Upper lobe of left lung (tissue), 6 donors: ENCODE data around the gene TPGS2. TPM values are rescaled to one million over a fixed set of nuclear protein-coding genes. Genes with fewer than 3 reads are reported as not detected.

ENCODE experiments used
- ATAC-seq, 2 donors: fragments of 200-7000 bp; cut with Tn5 transposase; one replicate each; pipeline ENCODE4 v1.9.1; 2022; ENCODE audit warnings: mild to moderate bottlenecking in 2 of 2, moderate library complexity in 2 of 2; ENCODE audit not compliant: low FRiP score in 2 of 2
- DNase-seq, 2 donors: peaks; one replicate each; pipeline ENCODE4 v3.0.0-alpha.2; 2019 to 2020
- H3K27ac ChIP-seq, 4 donors: fragments of 200-600 bp; sonication (generic); one replicate each; pipeline ENCODE4 v1.5.1; 2016 to 2019
- H3K27me3 ChIP-seq, 4 donors: fragments of 200-600 bp; sonication (generic); one replicate each; pipeline ENCODE4 v1.5.1; 2017 to 2019
- H3K36me3 ChIP-seq, 4 donors: fragments of 200-600 bp; sonication (generic); one replicate each; pipeline ENCODE4 v1.5.1; 2016 to 2019
- H3K4me1 ChIP-seq, 4 donors: fragments of 200-600 bp; sonication (generic); one replicate each; pipeline ENCODE4 v1.5.1; 2018 to 2019
- H3K4me3 ChIP-seq, 4 donors: fragments of 200-600 bp; sonication (generic); one replicate each; pipeline ENCODE4 v1.5.1; 2017 to 2019; ENCODE audit warnings: mild to moderate bottlenecking in 2 of 4, moderate library complexity in 1 of 4
- H3K9me3 ChIP-seq, 4 donors: fragments of 200-600 bp; sonication (generic); one replicate each; pipeline ENCODE4 v1.5.1; 2018 to 2019
- CTCF ChIP-seq, 6 experiments: fragments of 450-650 bp in 4 of 6; fragments of 200-600 bp in 2 of 6; sonication (generic) in 2 of 6; IDR thresholded peaks; one replicate each; pipeline ENCODE4 v1.5.1; 2016 to 2019; ENCODE audit warnings: antibody characterized with exemption in 6 of 6
- EP300 ChIP-seq, 4 donors: sonication (generic); formaldehyde crosslinking; IDR thresholded peaks; one replicate each; pipeline ENCODE4 v1.5.1; 2017; ENCODE audit warnings: antibody characterized with exemption in 4 of 4, control low read depth in 2 of 4
- POLR2A ChIP-seq, 4 donors: fragments of 450-650 bp; IDR thresholded peaks; one replicate each; pipeline ENCODE4 v1.5.1; 2016 to 2017; ENCODE audit warnings: antibody characterized with exemption in 4 of 4, mild to moderate bottlenecking in 2 of 4
- POLR2AphosphoS5 ChIP-seq, 2 donors: sonication (generic); formaldehyde crosslinking; IDR thresholded peaks; one replicate each; pipeline ENCODE4 v1.5.1; 2017; ENCODE audit warnings: antibody characterized with exemption in 2 of 2
- WGBS, 2 donors: methylation state at CpG; one replicate each; pipeline ENCODE4 v1.1.5; 2017 to 2018; 5-methylcytosine and 5-hydroxymethylcytosine counted together
- total RNA-seq, 6 donors: library from RNA; depleted of rRNA in 4 of 6; stranded (reverse); fragments of >200 nt in 4 of 6; gene quantifications; one replicate each; pipeline versions ENCODE4 v1.1.0 to v1.2.1, GENCODE V29; 2016 to 2021
- donor health status: DM: no; HTN: no; CAD: no; lungs with moderate emphysema.
- donor health status: DM: no; HTN: yes; CAD: no; lungs with severe emphysema.

Gene TPGS2
- total RNA-seq, 6 donors from 2014 or later, result 63.6 to 133 (median 94.9) TPM

- no peak for TF ChIP-seq CTCF (IDR thresholded peaks at IDR 0.05)
- no peak for TF ChIP-seq EP300 (IDR thresholded peaks at IDR 0.05)
- no peak for TF ChIP-seq POLR2A (IDR thresholded peaks at IDR 0.05)
- TF ChIP-seq POLR2AphosphoS5 (IDR thresholded peaks at IDR 0.05), result no peak
- Histone ChIP-seq H3K27ac (no peak overlapping the region), H3K4me1 (peaks cover 0 to 5% (median 2%) of the 10 kb centered on the region in 4 donors), H3K36me3 (peaks cover 0 to 5% (median 0%) of the 10 kb centered on the region in 4 donors), H3K27me3 (no peaks in the 10 kb centered on the region), H3K9me3 (peaks cover 0 to 9% (median 0%) of the 10 kb centered on the region in 4 donors), H3K4me3 (no peak overlapping the region)
- ATAC-seq, result no peak
- WGBS, 2 donors, result 96 to 100% methylated on average over 2 of the region's 2 CpGs
- no peak for DNase-seq
These were observed 19.8 kb upstream of the TPGS2 start for GRCh38 chr18:36848609-36849008.

GRCh38 chr18:36843784-36844183, 15.0 kb upstream of the TPGS2 start:
- Histone ChIP-seq H3K27me3 (no peaks in the 10 kb centered on the region), H3K4me1 (peaks cover 0 to 11% (median 2%) of the 10 kb centered on the region in 4 donors), H3K9me3 (no peaks in the 10 kb centered on the region), H3K27ac (peak overlapping the region in 1 of 4 donors; percentile 28), H3K36me3 (peaks cover 0 to 4% (median 0%) of the 10 kb centered on the region in 4 donors), H3K4me3 (peak overlapping the region in 2 of 4 donors; percentile 21 to 39)
- DNase-seq, result no peak
- ATAC-seq, result peak in 1 of 2 donors; percentile 29
- WGBS, 2 donors, result 40 to 43% methylated on average over 2 of the region's 2 CpGs
- TF ChIP-seq EP300 (IDR thresholded peaks at IDR 0.05) (no peak), CTCF (IDR thresholded peaks at IDR 0.05) (peak in 3 of 6 experiments; percentile 6 to 23 (median 13))

GRCh38 chr18:36843199-36843598, 14.4 kb upstream of the TPGS2 start:
- no peak for ATAC-seq
- Histone ChIP-seq H3K4me3 (peak overlapping the region in 2 of 4 donors; percentile 21 to 39), H3K4me1 (peaks cover 0 to 11% (median 2%) of the 10 kb centered on the region in 4 donors), H3K27me3 (no peaks in the 10 kb centered on the region), H3K36me3 (peaks cover 0 to 4% (median 0%) of the 10 kb centered on the region in 4 donors), H3K9me3 (no peaks in the 10 kb centered on the region), H3K27ac (peak overlapping the region in 1 of 4 donors; percentile 28)
- DNase-seq, result no peak
- no peak for TF ChIP-seq POLR2A (IDR thresholded peaks at IDR 0.05)
- TF ChIP-seq EP300 (IDR thresholded peaks at IDR 0.05), result no peak
- no peak for TF ChIP-seq CTCF (IDR thresholded peaks at IDR 0.05)
- TF ChIP-seq POLR2AphosphoS5 (IDR thresholded peaks at IDR 0.05), result no peak
- WGBS, 2 donors, result 68 to 85% methylated on average over 5 of the region's 5 CpGs

GRCh38 chr18:36839835-36840234, 11.0 kb upstream of the TPGS2 start:
- no peaks in the 10 kb centered on the region for H3K9me3 ChIP-seq
- ATAC-seq (no peak), DNase-seq (peak in 1 of 2 donors; percentile 23)
- no peak overlapping the region for H3K4me3 ChIP-seq
- 78 to 81% methylated on average over 4 of the region's 4 CpGs for WGBS, 2 donors
- H3K27me3 ChIP-seq, result no peaks in the 10 kb centered on the region
- TF ChIP-seq POLR2AphosphoS5 (IDR thresholded peaks at IDR 0.05), result no peak
- no peak overlapping the region for H3K27ac ChIP-seq
- H3K4me1 ChIP-seq, result peaks cover 0 to 11% (median 2%) of the 10 kb centered on the region in 4 donors
- peaks cover 0 to 4% (median 0%) of the 10 kb centered on the region in 4 donors for H3K36me3 ChIP-seq

GRCh38 chr18:36835927-36836326, 7.1 kb upstream of the TPGS2 start:
- TF ChIP-seq CTCF (IDR thresholded peaks at IDR 0.05) (no peak), POLR2AphosphoS5 (IDR thresholded peaks at IDR 0.05) (no peak), EP300 (IDR thresholded peaks at IDR 0.05) (no peak), POLR2A (IDR thresholded peaks at IDR 0.05) (no peak)
- no peaks in the 10 kb centered on the region for H3K27me3 ChIP-seq
- peaks cover 0 to 4% (median 0%) of the 10 kb centered on the region in 4 donors for H3K36me3 ChIP-seq
- no peak for ATAC-seq
- no peaks in the 10 kb centered on the region for H3K9me3 ChIP-seq
- WGBS, 2 donors, result 92 to 97% methylated on average over 1 of the region's 1 CpG
- H3K27ac ChIP-seq, result no peak overlapping the region
- no peak for DNase-seq
- H3K4me1 ChIP-seq, result peaks cover 0 to 8% (median 2%) of the 10 kb centered on the region in 4 donors
- no peak overlapping the region for H3K4me3 ChIP-seq
